AG04450 (cell line): ENCODE data around the gene ANKS1B. TPM values are rescaled to one million over a fixed set of nuclear protein-coding genes. Genes with fewer than 3 reads are reported as not detected.

Experiments
- CTCF ChIA-PET: fragments of 300-600, 350-600 bp; formaldehyde crosslinking; extraction: SDS; loops from one replicate; lab custom pipeline; 2022; ENCODE audit warnings: antibody characterized with exemption, inconsistent platforms; lab: Charles Lee
- POLR2A ChIA-PET: fragments of 350-600 bp; formaldehyde crosslinking; extraction: SDS; loops from one replicate; lab custom pipeline; 2021; ENCODE audit warnings: antibody characterized with exemption, inconsistent platforms; lab: Yijun Ruan, JAX
- DNase-seq: peaks from one replicate; pipeline ENCODE4 v3.0.0-alpha.2; 2011; ENCODE audit warnings: low read depth, low spot score
- H3K27ac ChIP-seq: one replicate; pipeline ENCODE4 v1.5.1; 2012; ENCODE audit warnings: low read depth, low read length, control low read depth
- H3K27me3 ChIP-seq: one replicate; pipeline ENCODE4 v1.6.0; 2012; ENCODE audit warnings: low read length; ENCODE audit not compliant: control insufficient read depth, insufficient read depth
- H3K4me3 ChIP-seq: 2 replicates; pipeline ENCODE4 v1.5.1; 2011; ENCODE audit warnings: mild to moderate bottlenecking, low read depth, low read length, control low read depth
- H3K9me3 ChIP-seq: 2 replicates; pipeline ENCODE4 v1.5.1; 2012; ENCODE audit warnings: low read length; ENCODE audit not compliant: control insufficient read depth, insufficient read depth
- CTCF ChIP-seq: IDR thresholded peaks from 2 replicates; pipeline ENCODE4 v1.5.1; 2011; ENCODE audit warnings: low read depth, low read length, control low read depth, inconsistent platforms
- polyA plus RNA-seq: library from polyadenylated mRNA; depleted of rRNA; stranded (reverse); fragments of >200 nt; gene quantifications from 2 replicates; pipeline ENCODE4 v1.2.3, GENCODE V29; 2011

ANKS1B gene
- polyA plus RNA-seq, 1 experiment = 0.22 TPM

- ChIA-PET POLR2A (no interaction called here), CTCF (no interaction called here)
- H3K9me3 ChIP-seq = no peaks in the 10 kb centered on the region; the same call in 1 of the 2 replicates
- no peak overlapping the region for H3K27ac ChIP-seq
- no peak for DNase-seq
- TF ChIP-seq CTCF = no peak
- H3K27me3 ChIP-seq = no peaks in the 10 kb centered on the region
- H3K4me3 ChIP-seq = no peak overlapping the region
Measured at GRCh38 chr12:99450036-99450630, 534.6 kb downstream of the ANKS1B start.

GRCh38 chr12:99444859-99445316 lies 539.8 kb downstream of the ANKS1B start:
- Histone ChIP-seq H3K4me3 (no peak overlapping the region), H3K27me3 (no peaks in the 10 kb centered on the region), H3K27ac (no peak overlapping the region), H3K9me3 (no peaks in the 10 kb centered on the region)
- POLR2A ChIA-PET = no interaction called here
- DNase-seq = no peak
- CTCF ChIA-PET = no interaction called here
- TF ChIP-seq CTCF = no peak

- CTCF ChIA-PET = no interaction called here
Measured at GRCh38 chr12:99442758-99443157, 542.0 kb downstream of the ANKS1B start.

GRCh38 chr12:99439399-99439798 lies 545.3 kb downstream of the ANKS1B start:
- Histone ChIP-seq H3K4me3 (no peak overlapping the region), H3K27me3 (no peaks in the 10 kb centered on the region), H3K9me3 (no peaks in the 10 kb centered on the region), H3K27ac (no peak overlapping the region)
- POLR2A ChIA-PET = no interaction called here
- TF ChIP-seq CTCF = no peak
- DNase-seq = no peak
- CTCF ChIA-PET = no interaction called here

More at GRCh38 chr12:99442758-99443157, 542.0 kb downstream of the ANKS1B start:
- TF ChIP-seq CTCF = no peak
- POLR2A ChIA-PET = no interaction called here
- H3K4me3 ChIP-seq = no peak overlapping the region
- no peak overlapping the region for H3K27ac ChIP-seq
- no peak for DNase-seq
- no peaks in the 10 kb centered on the region for H3K9me3 ChIP-seq
- H3K27me3 ChIP-seq = no peaks in the 10 kb centered on the region

GRCh38 chr12:99436584-99436983 lies 548.2 kb downstream of the ANKS1B start:
- H3K27me3 ChIP-seq = no peaks in the 10 kb centered on the region
- ChIA-PET CTCF (no interaction called here), POLR2A (no interaction called here)
- H3K27ac ChIP-seq = no peak overlapping the region
- no peak overlapping the region for H3K4me3 ChIP-seq
- H3K9me3 ChIP-seq = no peaks in the 10 kb centered on the region
- DNase-seq = no peak
- TF ChIP-seq CTCF = no peak
